HEK293 (cell line): ENCODE results near the gene CCDC102B.

Experiments
- CTCF ChIA-PET: fragments of 350-600 bp; formaldehyde crosslinking; extraction: SDS; loops from one replicate; lab custom pipeline; 2021; ENCODE audit warnings: antibody characterized with exemption; lab: Yijun Ruan, JAX
- POLR2A ChIA-PET: fragments of 300-600 bp; formaldehyde crosslinking; extraction: SDS; loops from one replicate; lab custom pipeline; 2020; ENCODE audit warnings: antibody characterized with exemption, inconsistent platforms; lab: Yijun Ruan, JAX
- H3K27ac ChIP-seq: fragments of 200-500 bp; sonication (Bioruptor generic); 2 replicates; pipeline ENCODE4 v1.5.1; 2014; ENCODE audit warnings: low read depth, low read length, control low read depth, inconsistent platforms; ENCODE audit errors: extremely low read depth
- H3K36me3 ChIP-seq, 2 experiments: fragments of 200-500 bp in 1 of 2; sonication (Bioruptor generic) in 1 of 2; 1 replicate in 1 of 2; 2 replicates in 1 of 2; pipeline ENCODE4 v1.5.1; 2014 to 2017; ENCODE audit warnings: inconsistent platforms in 2 of 2, low read length in 2 of 2; ENCODE audit not compliant: control insufficient read depth in 2 of 2, insufficient read depth in 1 of 2
- H3K4me1 ChIP-seq: fragments of 200-500 bp; sonication (Bioruptor generic); 2 replicates; pipeline ENCODE4 v1.5.1; 2014; ENCODE audit warnings: mild to moderate bottlenecking, low read length, inconsistent platforms; ENCODE audit not compliant: control insufficient read depth, insufficient read depth
- H3K4me3 ChIP-seq: 2 replicates; pipeline ENCODE4 v1.5.1; 2011; ENCODE audit warnings: low read depth, mild to moderate bottlenecking, control low read depth, low read length, moderate library complexity
- H3K9me3 ChIP-seq: fragments of 200-500 bp; sonication (Bioruptor generic); 2 replicates; pipeline ENCODE4 v1.5.1; 2014; ENCODE audit warnings: low read depth, low read length, inconsistent platforms; ENCODE audit not compliant: control insufficient read depth, insufficient read depth
- BCL11B ChIP-seq: fragments of 450-650 bp; formaldehyde crosslinking; IDR thresholded peaks from 2 replicates; pipeline ENCODE4 v1.5.1; 2016; ENCODE audit warnings: low read depth, missing biosample characterization, missing genetic modification characterization
- GLI2 ChIP-seq: fragments of 450-650 bp; formaldehyde crosslinking; IDR thresholded peaks from 2 replicates; pipeline ENCODE4; 2017; ENCODE audit warnings: missing biosample characterization, missing genetic modification characterization, low read depth, borderline replicate concordance
- KLF10 ChIP-seq: fragments of 450-650 bp; IDR thresholded peaks from 2 replicates; pipeline ENCODE4 v1.5.1; 2018; ENCODE audit warnings: missing biosample characterization, mild to moderate bottlenecking, missing genetic modification characterization
- KLF8 ChIP-seq: fragments of 450-650 bp; formaldehyde crosslinking; IDR thresholded peaks from 2 replicates; pipeline ENCODE4 v1.5.1; 2016; ENCODE audit warnings: missing biosample characterization, missing genetic modification characterization
- KLF9 ChIP-seq: fragments of 450-650 bp; formaldehyde crosslinking; IDR thresholded peaks from 2 replicates; pipeline ENCODE4 v1.5.1; 2016; ENCODE audit warnings: missing biosample characterization, missing genetic modification characterization, low read depth
- ZNF23 ChIP-seq: fragments of 450-650 bp; formaldehyde crosslinking; IDR thresholded peaks from 2 replicates; pipeline ENCODE4 v1.5.1; 2016; ENCODE audit warnings: missing biosample characterization, missing genetic modification characterization, borderline replicate concordance
- ZNF366 ChIP-seq: fragments of 450-650 bp; formaldehyde crosslinking; conservative IDR thresholded peaks from 2 replicates; pipeline ENCODE4 v1.5.1; 2016; ENCODE audit warnings: missing biosample characterization, missing genetic modification characterization
- ZXDB ChIP-seq: fragments of 450-650 bp; formaldehyde crosslinking; IDR thresholded peaks from 2 replicates; pipeline ENCODE4 v1.5.1; 2016; ENCODE audit warnings: missing biosample characterization, missing genetic modification characterization
- TF ChIP-seq, protein P1 (sequence below): fragments of 450-650 bp; formaldehyde crosslinking; IDR thresholded peaks from 2 replicates; pipeline ENCODE4 v1.5.1; 2016; ENCODE audit warnings: missing biosample characterization, missing genetic modification characterization
- TF ChIP-seq, protein P2 (sequence below): fragments of 450-650 bp; IDR thresholded peaks from 2 replicates; pipeline ENCODE4 v1.5.1; 2018; ENCODE audit warnings: missing biosample characterization, mild to moderate bottlenecking, missing genetic modification characterization
- TF ChIP-seq, protein P3 (sequence below): fragments of 450-650 bp; formaldehyde crosslinking; IDR thresholded peaks from 2 replicates; pipeline ENCODE4 v1.5.1; 2016; ENCODE audit warnings: missing biosample characterization, missing genetic modification characterization, borderline replicate concordance

CCDC102B gene

DNA sequence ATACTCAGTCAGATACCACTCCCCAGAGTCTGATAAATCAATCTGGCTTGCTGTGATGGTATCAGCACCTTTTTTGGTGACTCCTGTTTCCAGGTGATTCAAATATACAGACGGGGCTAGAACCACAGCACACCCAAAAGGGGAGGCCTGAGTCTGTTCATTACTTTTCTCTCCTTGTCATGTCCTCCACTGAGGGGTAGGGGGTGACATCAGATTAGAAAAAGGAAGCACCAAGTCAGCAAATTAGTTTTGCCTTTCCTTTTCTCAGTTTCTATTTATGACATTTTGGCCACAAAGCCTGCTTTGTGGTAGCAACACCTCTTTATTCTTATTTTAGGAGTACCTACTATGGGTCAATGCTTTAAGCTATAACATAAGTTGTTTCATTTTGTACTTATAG lies 127.4 kb downstream of the CCDC102B start (continued):
- TF ChIP-seq ZNF23 (tag by site-specific recombination) (no peak), KLF10 (tag by site-specific recombination) (no peak), ZNF366 (tag by site-specific recombination) (no peak), KLF9 (no peak), GLI2 (tag by site-specific recombination) (no peak), KLF8 (tag by site-specific recombination) (no peak), BCL11B (tag by site-specific recombination) (no peak)
- TF ChIP-seq, protein P1, sequence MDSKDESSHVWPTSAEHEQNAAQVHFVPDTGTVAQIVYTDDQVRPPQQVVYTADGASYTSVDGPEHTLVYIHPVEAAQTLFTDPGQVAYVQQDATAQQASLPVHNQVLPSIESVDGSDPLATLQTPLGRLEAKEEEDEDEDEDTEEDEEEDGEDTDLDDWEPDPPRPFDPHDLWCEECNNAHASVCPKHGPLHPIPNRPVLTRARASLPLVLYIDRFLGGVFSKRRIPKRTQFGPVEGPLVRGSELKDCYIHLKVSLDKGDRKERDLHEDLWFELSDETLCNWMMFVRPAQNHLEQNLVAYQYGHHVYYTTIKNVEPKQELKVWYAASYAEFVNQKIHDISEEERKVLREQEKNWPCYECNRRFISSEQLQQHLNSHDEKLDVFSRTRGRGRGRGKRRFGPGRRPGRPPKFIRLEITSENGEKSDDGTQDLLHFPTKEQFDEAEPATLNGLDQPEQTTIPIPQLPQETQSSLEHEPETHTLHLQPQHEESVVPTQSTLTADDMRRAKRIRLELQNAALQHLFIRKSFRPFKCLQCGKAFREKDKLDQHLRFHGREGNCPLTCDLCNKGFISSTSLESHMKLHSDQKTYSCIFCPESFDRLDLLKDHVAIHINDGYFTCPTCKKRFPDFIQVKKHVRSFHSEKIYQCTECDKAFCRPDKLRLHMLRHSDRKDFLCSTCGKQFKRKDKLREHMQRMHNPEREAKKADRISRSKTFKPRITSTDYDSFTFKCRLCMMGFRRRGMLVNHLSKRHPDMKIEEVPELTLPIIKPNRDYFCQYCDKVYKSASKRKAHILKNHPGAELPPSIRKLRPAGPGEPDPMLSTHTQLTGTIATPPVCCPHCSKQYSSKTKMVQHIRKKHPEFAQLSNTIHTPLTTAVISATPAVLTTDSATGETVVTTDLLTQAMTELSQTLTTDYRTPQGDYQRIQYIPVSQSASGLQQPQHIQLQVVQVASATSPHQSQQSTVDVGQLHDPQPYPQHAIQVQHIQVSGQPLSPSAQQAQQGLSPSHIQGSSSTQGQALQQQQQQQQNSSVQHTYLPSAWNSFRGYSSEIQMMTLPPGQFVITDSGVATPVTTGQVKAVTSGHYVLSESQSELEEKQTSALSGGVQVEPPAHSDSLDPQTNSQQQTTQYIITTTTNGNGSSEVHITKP (tag by site-specific recombination): no peak
- TF ChIP-seq, protein P2, sequence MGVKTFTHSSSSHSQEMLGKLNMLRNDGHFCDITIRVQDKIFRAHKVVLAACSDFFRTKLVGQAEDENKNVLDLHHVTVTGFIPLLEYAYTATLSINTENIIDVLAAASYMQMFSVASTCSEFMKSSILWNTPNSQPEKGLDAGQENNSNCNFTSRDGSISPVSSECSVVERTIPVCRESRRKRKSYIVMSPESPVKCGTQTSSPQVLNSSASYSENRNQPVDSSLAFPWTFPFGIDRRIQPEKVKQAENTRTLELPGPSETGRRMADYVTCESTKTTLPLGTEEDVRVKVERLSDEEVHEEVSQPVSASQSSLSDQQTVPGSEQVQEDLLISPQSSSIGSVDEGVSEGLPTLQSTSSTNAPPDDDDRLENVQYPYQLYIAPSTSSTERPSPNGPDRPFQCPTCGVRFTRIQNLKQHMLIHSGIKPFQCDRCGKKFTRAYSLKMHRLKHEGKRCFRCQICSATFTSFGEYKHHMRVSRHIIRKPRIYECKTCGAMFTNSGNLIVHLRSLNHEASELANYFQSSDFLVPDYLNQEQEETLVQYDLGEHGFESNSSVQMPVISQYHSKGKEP (tag by site-specific recombination): no peak
- TF ChIP-seq, protein P3, sequence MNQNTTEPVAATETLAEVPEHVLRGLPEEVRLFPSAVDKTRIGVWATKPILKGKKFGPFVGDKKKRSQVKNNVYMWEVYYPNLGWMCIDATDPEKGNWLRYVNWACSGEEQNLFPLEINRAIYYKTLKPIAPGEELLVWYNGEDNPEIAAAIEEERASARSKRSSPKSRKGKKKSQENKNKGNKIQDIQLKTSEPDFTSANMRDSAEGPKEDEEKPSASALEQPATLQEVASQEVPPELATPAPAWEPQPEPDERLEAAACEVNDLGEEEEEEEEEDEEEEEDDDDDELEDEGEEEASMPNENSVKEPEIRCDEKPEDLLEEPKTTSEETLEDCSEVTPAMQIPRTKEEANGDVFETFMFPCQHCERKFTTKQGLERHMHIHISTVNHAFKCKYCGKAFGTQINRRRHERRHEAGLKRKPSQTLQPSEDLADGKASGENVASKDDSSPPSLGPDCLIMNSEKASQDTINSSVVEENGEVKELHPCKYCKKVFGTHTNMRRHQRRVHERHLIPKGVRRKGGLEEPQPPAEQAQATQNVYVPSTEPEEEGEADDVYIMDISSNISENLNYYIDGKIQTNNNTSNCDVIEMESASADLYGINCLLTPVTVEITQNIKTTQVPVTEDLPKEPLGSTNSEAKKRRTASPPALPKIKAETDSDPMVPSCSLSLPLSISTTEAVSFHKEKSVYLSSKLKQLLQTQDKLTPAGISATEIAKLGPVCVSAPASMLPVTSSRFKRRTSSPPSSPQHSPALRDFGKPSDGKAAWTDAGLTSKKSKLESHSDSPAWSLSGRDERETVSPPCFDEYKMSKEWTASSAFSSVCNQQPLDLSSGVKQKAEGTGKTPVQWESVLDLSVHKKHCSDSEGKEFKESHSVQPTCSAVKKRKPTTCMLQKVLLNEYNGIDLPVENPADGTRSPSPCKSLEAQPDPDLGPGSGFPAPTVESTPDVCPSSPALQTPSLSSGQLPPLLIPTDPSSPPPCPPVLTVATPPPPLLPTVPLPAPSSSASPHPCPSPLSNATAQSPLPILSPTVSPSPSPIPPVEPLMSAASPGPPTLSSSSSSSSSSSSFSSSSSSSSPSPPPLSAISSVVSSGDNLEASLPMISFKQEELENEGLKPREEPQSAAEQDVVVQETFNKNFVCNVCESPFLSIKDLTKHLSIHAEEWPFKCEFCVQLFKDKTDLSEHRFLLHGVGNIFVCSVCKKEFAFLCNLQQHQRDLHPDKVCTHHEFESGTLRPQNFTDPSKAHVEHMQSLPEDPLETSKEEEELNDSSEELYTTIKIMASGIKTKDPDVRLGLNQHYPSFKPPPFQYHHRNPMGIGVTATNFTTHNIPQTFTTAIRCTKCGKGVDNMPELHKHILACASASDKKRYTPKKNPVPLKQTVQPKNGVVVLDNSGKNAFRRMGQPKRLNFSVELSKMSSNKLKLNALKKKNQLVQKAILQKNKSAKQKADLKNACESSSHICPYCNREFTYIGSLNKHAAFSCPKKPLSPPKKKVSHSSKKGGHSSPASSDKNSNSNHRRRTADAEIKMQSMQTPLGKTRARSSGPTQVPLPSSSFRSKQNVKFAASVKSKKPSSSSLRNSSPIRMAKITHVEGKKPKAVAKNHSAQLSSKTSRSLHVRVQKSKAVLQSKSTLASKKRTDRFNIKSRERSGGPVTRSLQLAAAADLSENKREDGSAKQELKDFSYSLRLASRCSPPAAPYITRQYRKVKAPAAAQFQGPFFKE: no peak

DNA sequence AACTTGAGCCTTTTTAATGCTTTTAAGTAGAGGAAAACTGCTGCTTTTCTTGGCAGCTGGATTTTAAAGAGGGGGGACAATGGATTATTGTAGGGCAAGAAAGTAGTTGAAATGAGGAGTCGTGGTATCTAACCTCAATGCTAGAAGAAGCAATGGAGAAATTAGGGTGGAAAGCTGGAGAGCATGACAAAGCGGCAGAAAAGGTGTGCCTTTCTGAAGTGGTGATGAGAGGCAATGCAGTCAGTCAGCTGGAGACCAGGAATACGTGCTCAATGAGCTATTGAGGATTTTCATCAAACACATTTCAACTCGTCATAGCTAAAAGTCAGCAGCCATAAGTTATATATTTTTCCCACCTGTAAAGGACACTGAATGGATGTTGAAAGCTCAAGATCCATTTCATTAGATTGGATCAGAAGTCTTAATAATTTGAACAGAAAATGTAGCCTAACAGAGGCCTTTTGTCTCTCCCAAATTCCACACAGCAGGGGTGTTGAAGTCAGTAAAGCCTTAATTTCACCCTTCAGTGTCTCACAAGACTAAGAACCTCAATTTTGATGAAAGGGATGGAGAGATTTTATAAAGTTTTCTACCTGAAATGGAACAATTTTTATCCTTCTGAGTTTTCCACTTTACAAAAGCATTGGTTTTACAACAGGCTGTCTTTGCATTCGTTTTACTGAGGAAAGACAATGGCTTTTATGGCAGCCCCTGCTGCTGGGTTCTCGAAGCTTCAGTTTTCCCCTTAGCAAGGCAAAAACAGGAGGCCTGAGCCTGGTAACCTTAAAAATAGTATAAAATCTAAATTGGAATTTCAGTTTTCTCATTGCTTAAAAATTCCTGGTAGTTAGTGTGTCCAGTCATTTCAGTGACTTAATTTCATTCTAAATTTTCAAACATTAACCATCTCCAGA lies 131.1 kb downstream of the CCDC102B start:
- H3K4me3 ChIP-seq: no peak overlapping the region
- H3K36me3 ChIP-seq: no peaks in the 10 kb centered on the region
- no peak for TF ChIP-seq ZXDB (tag by site-specific recombination)
- no peaks in the 10 kb centered on the region for H3K9me3 ChIP-seq
- H3K27ac ChIP-seq: no peak overlapping the region
- no peaks in the 10 kb centered on the region for H3K4me1 ChIP-seq
- POLR2A ChIA-PET: no interaction called here
- CTCF ChIA-PET: no interaction called here
